SU-DHL-6 (cell line): ENCODE results near the gene MARCO.

Experiments
- H2AFZ ChIP-seq: fragments of 200-600 bp; sonication (generic); 2 replicates; pipeline ENCODE4 v1.6.1; 2014; ENCODE audit warnings: low read depth, mild to moderate bottlenecking, moderate library complexity, mixed read lengths, antibody characterized with exemption, low read length; ENCODE audit not compliant: severe bottlenecking
- H3F3A ChIP-seq: fragments of 200-600 bp; shearing (Covaris generic); 2 replicates; pipeline ENCODE4 v1.6.0; 2016; ENCODE audit warnings: antibody characterized with exemption, mild to moderate bottlenecking; ENCODE audit not compliant: insufficient read depth
- H3K27ac ChIP-seq: fragments of 200-600 bp; sonication (generic); 2 replicates; pipeline ENCODE4 v1.5.1; 2016; ENCODE audit warnings: low read depth, mild to moderate bottlenecking, low read length, moderate library complexity, mixed read lengths
- H3K27me3 ChIP-seq: fragments of 200-600 bp; sonication (generic), shearing (Covaris generic); 2 replicates; pipeline ENCODE4 v1.6.0; 2014; ENCODE audit warnings: mild to moderate bottlenecking, low read length
- H3K36me3 ChIP-seq: fragments of 200-600 bp; sonication (generic); 2 replicates; pipeline ENCODE4 v1.6.1; 2014; ENCODE audit warnings: mild to moderate bottlenecking, low read length, mixed read lengths
- H3K4me2 ChIP-seq: fragments of 300-600, 200-600 bp; shearing (Covaris generic), sonication (generic); 2 replicates; pipeline ENCODE4 v1.6.0; 2014; ENCODE audit warnings: low read length, low read depth, mild to moderate bottlenecking; ENCODE audit not compliant: poor library complexity, severe bottlenecking
- H3K4me3 ChIP-seq: fragments of 200-600 bp; sonication (generic); 2 replicates; pipeline ENCODE4 v1.5.1; 2014; ENCODE audit warnings: antibody characterized with exemption, low read length, mild to moderate bottlenecking, mixed read lengths; ENCODE audit not compliant: insufficient read depth, poor library complexity, severe bottlenecking
- H3K79me2 ChIP-seq: fragments of 200-600 bp; sonication (generic); 2 replicates; pipeline ENCODE4 v1.6.1; 2014; ENCODE audit warnings: mild to moderate bottlenecking, low read length, moderate library complexity; ENCODE audit not compliant: insufficient read depth
- H3K9ac ChIP-seq: fragments of 200-600 bp; sonication (generic); 2 replicates; pipeline ENCODE4 v1.7.0; 2014; ENCODE audit warnings: mild to moderate bottlenecking, low read length
- H3K9me2 ChIP-seq: fragments of 200-600 bp; sonication (generic); replicated peaks from 2 replicates; pipeline ENCODE4 v1.6.1; 2014; ENCODE audit warnings: low read length; ENCODE audit not compliant: insufficient read depth
- H3K9me3 ChIP-seq: fragments of 200-600 bp; sonication (generic); 2 replicates; pipeline ENCODE4 v1.6.1; 2014; ENCODE audit warnings: low read length, mixed read lengths; ENCODE audit not compliant: insufficient read depth
- H4K20me1 ChIP-seq: fragments of 200-600 bp; sonication (generic); 2 replicates; pipeline ENCODE4 v1.6.1; 2014; ENCODE audit warnings: low read depth, mild to moderate bottlenecking, antibody characterized with exemption, low read length, moderate library complexity, mixed read lengths
- EZH2phosphoT487 ChIP-seq: fragments of 200-600 bp; sonication (generic), shearing (Covaris generic); conservative IDR thresholded peaks from 2 replicates; pipeline ENCODE4 v1.6.1; 2018; ENCODE audit warnings: mild to moderate bottlenecking, antibody characterized with exemption, low read length, moderate library complexity, mixed read lengths
- TF ChIP-seq, protein P1 (sequence below): fragments of 200-600 bp; sonication (generic); IDR thresholded peaks from one replicate; pipeline ENCODE4 v1.5.1; 2017; ENCODE audit warnings: antibody characterized with exemption, mild to moderate bottlenecking, low read length, moderate library complexity; ENCODE audit not compliant: insufficient read depth, poor library complexity, severe bottlenecking

MARCO gene

DNA sequence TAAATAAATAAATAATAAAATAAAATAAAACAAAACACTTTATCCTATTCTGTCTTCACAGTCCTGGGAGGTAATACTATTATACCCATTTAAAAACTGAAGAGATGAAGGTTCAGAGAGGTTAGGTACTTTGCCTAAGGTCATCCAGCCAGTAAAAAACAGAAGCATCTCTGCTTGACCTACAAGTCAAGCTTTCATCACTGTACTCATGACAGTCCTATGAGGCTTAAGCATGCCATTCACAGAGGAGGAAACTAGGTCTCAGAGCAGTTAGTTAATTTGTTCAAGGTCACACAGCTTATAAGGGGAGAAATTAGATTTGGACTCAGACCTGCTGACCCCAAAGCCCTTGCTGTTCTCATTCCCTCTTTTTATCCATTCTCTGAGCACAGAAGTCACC lies 77.5 kb downstream of the MARCO start:
- H3K9ac ChIP-seq: no peak overlapping the region
- no peak overlapping the region for H3K27ac ChIP-seq
- no peaks in the 10 kb centered on the region for H4K20me1 ChIP-seq
- H3F3A ChIP-seq: no peaks in the 10 kb centered on the region
- no peak overlapping the region for H3K4me3 ChIP-seq
- no peaks in the 10 kb centered on the region for H3K79me2 ChIP-seq
- TF ChIP-seq, protein P1, sequence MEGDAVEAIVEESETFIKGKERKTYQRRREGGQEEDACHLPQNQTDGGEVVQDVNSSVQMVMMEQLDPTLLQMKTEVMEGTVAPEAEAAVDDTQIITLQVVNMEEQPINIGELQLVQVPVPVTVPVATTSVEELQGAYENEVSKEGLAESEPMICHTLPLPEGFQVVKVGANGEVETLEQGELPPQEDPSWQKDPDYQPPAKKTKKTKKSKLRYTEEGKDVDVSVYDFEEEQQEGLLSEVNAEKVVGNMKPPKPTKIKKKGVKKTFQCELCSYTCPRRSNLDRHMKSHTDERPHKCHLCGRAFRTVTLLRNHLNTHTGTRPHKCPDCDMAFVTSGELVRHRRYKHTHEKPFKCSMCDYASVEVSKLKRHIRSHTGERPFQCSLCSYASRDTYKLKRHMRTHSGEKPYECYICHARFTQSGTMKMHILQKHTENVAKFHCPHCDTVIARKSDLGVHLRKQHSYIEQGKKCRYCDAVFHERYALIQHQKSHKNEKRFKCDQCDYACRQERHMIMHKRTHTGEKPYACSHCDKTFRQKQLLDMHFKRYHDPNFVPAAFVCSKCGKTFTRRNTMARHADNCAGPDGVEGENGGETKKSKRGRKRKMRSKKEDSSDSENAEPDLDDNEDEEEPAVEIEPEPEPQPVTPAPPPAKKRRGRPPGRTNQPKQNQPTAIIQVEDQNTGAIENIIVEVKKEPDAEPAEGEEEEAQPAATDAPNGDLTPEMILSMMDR: no peak
- no peak for TF ChIP-seq EZH2phosphoT487
- H2AFZ ChIP-seq: no peak overlapping the region
- no peak overlapping the region for H3K4me2 ChIP-seq
- H3K9me2 ChIP-seq: no peaks in the 10 kb centered on the region
- no peaks in the 10 kb centered on the region for H3K36me3 ChIP-seq
- H3K9me3 ChIP-seq: no peaks in the 10 kb centered on the region
- H3K27me3 ChIP-seq: no peaks in the 10 kb centered on the region

DNA sequence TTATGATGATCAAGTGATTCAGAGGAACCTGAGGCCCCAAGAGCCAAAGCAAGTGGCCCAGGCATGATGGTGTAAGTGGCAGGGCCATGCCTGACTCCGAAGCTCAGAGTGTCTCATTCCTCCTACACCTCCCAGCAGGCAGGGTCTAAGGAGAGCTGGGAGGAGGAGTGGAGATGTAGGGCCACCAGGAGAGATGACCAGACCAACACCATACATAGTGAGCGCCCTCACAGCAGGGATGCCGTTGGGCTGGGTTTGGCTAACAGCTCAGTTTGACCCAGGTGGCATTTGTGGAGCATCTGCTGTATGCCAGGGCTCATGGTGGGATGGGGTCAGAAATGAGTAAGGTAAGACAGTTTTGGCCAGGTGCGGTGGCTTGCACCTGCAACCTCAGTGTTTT lies 80.7 kb downstream of the MARCO start:
- TF ChIP-seq EZH2phosphoT487: no peak
- TF ChIP-seq, protein P1: no peak
- no peaks in the 10 kb centered on the region for H3K36me3 ChIP-seq
- no peaks in the 10 kb centered on the region for H4K20me1 ChIP-seq
- H3K27ac ChIP-seq: no peak overlapping the region
- H3K79me2 ChIP-seq: no peaks in the 10 kb centered on the region
- no peaks in the 10 kb centered on the region for H3F3A ChIP-seq
- no peaks in the 10 kb centered on the region for H3K9me2 ChIP-seq
- H3K9me3 ChIP-seq: no peaks in the 10 kb centered on the region
- no peak overlapping the region for H2AFZ ChIP-seq
- H3K27me3 ChIP-seq: no peaks in the 10 kb centered on the region
- H3K4me3 ChIP-seq: no peak overlapping the region
- no peak overlapping the region for H3K9ac ChIP-seq
- H3K4me2 ChIP-seq: no peak overlapping the region

DNA sequence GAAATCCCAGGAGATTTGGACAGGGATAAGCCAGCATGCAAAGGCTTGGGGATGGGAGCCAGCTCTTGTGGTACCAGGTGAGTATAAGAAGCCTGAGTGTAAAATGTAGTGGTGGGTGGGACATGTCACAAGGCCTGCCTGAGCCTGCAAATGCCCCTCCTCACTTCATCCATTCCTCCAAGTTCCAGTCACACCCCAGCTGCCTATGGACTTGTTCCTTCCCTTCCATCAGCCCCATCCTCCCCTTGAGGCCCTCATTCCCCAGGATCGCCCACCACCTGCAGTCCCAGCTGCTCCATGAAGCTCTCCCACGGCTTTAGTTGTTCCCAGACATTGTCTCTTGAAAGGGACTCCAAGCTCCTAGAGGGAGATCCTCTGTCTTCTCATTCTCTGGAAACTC lies 81.5 kb downstream of the MARCO start:
- Histone ChIP-seq H4K20me1 (no peaks in the 10 kb centered on the region), H2AFZ (no peak overlapping the region), H3F3A (no peaks in the 10 kb centered on the region), H3K9me3 (no peaks in the 10 kb centered on the region), H3K9me2 (no peaks in the 10 kb centered on the region), H3K27ac (no peak overlapping the region), H3K27me3 (no peaks in the 10 kb centered on the region), H3K9ac (no peak overlapping the region), H3K36me3 (no peaks in the 10 kb centered on the region), H3K4me3 (no peak overlapping the region), H3K4me2 (no peak overlapping the region), H3K79me2 (no peaks in the 10 kb centered on the region)
- TF ChIP-seq, protein P1: no peak
- no peak for TF ChIP-seq EZH2phosphoT487

DNA sequence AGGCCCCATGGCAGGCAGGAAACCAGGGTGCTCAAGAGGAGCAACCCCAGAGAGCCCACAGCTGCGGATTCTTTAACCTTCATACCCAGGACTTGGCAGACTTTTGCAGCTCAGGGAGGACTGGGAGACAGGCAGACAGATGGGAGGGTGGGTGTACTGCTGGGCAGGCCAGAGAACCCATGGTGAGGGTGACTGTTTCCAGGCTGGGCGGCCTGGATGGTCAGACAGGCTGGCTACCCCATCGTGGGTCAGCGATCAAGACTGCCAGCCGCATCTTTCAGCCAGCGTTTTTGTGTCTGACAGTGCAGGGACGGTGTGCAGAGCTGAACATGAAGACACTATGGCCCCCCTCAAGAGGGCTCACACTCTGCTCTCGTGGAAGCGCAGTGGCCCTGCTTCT lies 82.2 kb downstream of the MARCO start:
- H3K27me3 ChIP-seq: no peaks in the 10 kb centered on the region
- no peaks in the 10 kb centered on the region for H3F3A ChIP-seq
- H3K4me2 ChIP-seq: no peak overlapping the region
- no peaks in the 10 kb centered on the region for H3K9me2 ChIP-seq
- TF ChIP-seq EZH2phosphoT487: no peak
- TF ChIP-seq, protein P1: no peak
- no peaks in the 10 kb centered on the region for H4K20me1 ChIP-seq
- no peaks in the 10 kb centered on the region for H3K9me3 ChIP-seq
- H2AFZ ChIP-seq: no peak overlapping the region
- no peak overlapping the region for H3K27ac ChIP-seq
- no peak overlapping the region for H3K9ac ChIP-seq
- H3K36me3 ChIP-seq: no peaks in the 10 kb centered on the region
- no peak overlapping the region for H3K4me3 ChIP-seq
- H3K79me2 ChIP-seq: no peaks in the 10 kb centered on the region
